HG03520 (cell line): ENCODE data around the gene ANKRD44.
A peak's percentile ranks its signal among the peaks of the same experiment; 100 is the strongest.

Experiments used
- ATAC-seq: cut with Tn5 transposase; IDR thresholded peaks from one replicate; pipeline ENCODE4 v1.9.1; 2021; ENCODE audit warnings: mild to moderate bottlenecking, moderate library complexity; ENCODE audit not compliant: unreplicated experiment

Gene ANKRD44

DNA sequence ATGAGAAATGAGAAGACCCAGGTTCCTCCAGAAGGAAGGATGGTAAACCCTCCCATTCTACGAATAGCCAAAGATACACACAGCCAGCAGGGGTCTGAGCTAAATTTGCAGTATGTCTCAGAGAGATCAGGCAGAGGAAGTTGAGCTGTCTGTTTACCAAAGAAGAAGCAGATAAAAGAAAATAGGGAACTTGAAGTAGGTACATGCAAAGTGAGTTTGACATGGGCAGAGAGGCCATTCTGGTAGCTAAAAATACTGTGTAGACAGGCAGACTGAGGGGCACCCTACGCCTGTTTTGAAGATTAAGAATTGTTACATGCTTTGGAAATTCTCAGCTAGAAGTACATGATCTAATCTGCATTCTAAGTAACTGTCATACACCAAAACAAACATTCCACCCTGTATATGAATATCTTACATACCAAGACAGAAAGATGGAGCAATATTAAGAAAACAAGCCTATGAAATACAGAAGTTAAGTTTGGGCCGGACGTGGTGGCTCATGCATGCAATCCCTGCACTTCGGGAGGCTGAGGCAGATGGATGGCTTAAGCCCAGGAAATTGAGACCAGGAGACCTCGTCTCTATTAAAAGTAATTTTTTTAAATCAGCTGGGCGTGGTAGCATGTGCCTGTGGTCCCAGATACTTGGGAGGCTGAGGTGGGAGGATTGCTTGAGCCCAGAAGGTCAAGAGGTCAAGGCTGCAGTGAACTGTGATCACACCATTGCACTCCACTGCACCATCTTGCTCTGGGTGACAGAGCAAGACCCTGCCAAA, 157.9 kb downstream of the ANKRD44 start:
- peak; percentile 77 for ATAC-seq

DNA sequence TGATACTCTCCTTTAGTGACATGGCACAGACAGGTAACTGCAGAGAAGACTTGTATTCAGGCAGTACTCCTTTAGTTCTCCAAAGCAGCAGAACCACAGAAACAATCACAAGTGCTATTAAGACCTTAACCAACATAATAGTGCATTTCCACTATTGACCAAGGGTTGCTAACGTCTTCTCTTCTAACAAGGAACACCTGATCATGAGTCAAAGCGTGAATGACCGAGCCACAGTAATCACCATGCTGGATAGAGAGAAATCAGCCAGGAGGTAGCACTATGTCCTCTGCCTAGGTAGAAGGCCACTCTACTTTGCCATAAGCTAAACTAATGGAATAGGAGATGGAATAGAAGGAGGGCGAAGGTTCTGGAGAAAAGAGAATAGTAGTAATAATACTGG, 161.0 kb downstream of the ANKRD44 start:
- ATAC-seq = no peak

DNA sequence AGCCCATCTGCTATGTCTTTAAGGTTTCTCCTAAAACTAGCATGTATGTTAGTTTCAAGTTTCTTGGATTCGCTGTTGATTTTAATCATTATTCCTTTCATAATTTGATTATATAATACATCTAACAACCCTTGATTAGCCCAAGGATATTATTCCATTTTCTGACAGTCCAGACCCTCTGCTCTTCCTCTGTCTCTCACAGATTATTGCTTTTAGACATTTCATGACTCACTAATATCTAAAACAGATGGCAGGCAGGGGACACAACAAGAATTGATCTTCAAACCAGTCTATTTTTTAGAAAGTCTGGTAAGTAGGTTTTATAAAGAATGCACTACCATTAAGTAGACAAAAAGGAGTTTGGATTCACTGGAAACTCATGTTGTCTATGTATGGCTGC, 162.2 kb downstream of the ANKRD44 start:
- no peak for ATAC-seq

DNA sequence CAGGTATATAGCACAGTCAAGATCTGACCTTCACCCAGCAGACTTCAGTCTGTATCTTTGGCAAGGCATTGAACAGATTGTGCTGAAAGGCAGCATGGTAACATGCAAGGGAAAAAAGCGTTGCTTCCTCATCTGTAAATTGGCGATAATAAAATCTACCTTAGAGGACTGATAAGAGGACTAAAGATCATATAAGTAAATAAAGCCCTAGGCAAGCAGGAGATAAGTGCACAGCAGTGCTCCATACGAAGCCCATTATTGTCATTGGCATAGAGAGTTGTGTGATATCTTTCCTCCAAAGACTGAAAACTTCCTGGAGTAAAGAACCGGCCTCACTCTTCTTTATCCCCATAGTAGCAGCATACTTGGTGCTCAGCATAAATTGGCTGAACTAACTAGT, 162.6 kb downstream of the ANKRD44 start:
- ATAC-seq = no peak

DNA sequence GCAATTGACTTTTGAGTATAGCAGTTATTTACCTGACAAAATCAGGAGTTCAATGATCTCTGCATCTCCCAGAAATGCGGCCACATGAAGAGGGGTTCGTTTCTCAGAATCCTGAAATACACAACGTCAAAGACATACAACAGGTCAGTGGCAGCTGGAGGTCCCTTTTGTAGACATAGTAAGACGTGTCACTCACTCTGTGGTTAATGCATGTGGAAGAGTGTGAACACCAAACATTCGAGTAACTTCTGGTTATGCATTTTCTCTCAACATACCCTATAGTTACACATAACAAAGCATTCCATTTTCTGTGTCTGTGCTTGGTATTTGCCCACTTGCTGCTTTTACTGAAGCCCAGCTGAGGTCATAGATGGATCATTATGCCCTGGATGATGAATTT, 163.6 kb downstream of the ANKRD44 start:
- no peak for ATAC-seq

DNA sequence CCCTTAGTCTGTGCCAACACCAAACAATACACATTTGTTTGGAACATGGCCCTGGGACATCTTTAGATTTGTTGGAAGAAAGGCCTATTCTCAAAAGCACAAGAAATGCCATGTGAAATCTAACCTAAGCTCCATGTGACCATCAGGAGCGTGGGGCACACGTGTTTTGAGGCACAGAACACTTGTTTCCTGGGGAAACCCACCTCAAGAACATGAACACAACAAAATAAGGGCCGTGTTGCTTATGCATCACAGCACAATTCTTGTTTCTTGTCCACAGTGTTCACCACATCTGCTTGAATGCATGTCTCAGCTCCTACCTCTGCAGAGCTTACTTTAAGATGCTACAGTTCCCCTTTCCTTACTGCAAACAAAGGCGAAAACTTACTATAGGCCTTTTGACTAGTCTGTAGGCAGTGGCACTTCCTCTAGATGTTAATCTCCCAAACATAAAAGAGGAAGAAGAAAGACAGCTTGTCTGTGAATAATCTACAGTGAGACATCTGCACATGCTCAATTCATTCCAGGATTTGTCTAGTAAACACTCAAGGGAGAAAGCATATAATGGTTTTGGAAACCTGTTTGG, 165.0 kb downstream of the ANKRD44 start:
- peak; percentile 97 for ATAC-seq

DNA sequence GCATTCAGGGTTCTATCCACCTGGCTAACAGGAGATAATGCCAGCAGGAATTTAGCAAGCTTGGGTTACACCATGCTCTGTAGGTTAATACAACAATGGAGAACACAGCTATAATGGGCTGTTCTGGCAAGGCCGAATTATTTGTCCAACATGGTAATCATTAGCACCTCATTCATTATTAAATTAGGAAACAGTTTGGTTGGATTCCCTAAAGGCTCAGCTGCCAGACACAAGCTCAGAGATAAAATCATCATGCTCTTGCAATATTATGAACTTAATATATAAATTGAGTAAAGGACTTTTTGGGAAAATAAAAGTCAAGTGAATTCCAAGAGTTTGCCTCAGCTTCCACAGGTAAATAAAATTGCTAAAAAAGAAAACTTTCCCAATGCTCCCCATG, 166.4 kb downstream of the ANKRD44 start:
- no peak for ATAC-seq

DNA sequence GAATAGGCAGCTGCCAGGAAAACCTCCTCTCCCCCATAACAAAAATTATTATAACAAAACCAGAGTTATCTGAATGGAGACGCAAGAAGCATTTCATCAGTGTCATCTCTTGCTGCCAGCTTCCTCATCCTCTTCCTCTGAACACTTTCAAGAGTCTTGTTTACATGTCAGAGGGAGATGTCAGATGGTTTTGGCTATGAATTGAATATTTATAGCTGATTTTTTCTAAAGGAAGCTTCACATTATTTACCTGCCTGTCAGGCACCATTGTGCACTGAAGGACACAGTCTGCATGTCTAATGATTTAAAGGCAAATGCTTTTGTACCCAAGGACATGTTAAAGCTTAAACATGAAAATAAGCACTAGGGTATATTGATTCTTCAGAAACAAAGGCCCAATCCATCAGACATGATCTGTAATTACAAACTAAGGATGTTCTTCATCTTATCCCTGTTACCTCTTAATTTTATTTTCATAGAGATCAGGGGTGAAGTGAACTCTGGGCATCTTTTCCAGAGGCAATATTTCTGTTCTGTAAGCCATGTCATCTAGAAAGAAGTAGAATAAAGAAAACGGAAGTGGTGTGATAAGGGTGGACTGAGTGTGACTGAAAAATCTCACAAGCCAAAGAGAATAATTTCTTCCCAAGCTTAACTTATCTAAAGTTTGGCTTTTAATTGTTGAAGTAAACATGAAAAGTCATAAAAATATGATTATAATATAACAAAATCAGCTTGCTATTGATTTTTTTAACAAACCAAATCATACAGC, 168.7 kb downstream of the ANKRD44 start:
- no peak for ATAC-seq

DNA sequence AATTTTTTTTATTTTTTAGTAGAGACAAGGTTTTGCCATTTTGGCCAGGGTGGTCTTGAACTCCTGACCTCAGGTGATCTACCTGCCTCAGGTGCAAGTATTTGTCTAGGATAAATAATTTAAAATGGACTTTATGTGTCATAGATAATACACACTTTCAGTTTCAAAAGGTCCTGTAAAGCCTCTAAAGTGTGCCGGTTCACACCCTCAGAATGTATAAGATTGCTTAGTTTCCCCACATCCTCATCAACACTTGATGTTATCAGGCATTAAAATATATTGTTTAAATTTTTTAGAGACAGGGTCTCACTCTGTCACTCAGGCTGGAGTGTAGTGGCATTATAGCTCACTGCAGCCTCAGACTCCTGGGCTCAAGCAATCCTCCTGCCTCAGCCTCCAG, 170.5 kb downstream of the ANKRD44 start:
- ATAC-seq = no peak

DNA sequence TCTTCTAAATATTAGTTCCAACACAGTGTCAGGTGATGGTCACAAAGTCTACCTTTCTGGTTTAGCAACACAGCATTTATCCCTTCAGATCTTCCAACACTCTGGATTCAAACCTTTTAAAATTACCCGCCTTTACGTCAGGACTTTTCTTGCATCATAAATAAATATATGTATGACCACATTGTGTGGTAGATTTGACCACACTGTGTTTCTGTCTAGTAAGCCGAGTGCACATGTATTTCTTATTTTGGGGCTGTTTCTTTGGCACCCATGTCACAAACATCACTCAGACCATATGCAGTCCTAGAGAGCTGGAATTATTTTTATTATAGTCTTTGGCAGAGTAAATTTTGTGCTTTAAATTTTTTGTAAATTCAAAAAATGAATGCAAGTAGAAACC, 172.1 kb downstream of the ANKRD44 start:
- no peak for ATAC-seq

DNA sequence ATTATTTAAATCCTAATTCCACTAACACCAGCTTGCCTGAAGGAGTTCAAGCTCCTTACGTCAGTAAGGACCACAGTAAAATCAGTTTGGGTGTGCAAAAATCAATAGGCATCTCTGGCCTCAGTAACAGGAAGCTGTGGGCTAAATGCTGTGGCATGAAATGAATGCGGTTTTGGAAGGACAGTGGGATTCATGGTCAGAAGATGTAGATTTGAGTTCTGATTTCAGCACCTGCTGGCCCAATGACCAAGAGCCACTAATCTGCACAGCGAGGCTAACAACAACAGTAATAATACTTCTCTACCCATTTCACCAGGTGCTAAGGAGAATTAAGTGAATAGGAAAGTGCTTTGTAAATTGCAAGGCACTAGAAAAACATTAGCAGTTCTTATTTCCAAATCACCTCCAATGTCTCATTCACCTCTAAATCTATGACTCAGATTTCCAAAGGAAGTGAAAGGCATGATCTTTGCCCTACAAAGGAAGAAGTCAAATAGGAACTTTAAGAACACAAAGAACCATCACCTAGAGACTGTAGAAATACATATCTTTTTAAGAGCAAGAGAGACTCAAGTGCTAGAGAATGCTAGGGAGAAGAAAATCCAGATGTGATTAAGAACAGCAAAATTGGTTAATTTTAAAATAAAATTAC, 172.6 kb downstream of the ANKRD44 start:
- ATAC-seq = no peak

DNA sequence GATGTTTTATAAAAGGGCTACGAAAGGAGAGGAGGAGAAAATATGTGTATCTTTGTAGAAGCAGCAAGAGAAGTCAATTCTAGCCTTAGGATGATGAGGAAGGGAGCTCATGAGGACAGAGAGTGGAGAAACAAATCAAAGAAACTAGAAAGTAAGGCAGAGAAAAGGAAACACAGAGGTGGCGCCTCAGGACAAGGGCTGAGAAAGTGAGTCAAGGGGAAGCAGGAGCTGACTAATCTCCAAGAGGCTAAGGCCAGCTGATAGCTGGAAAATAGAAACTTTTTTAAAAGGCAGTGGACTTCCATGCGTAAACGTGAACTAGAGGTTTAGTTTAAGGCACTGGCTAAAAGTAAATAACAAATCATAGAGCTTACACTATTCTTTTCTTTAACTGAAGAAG, 173.3 kb downstream of the ANKRD44 start:
- ATAC-seq = no peak

DNA sequence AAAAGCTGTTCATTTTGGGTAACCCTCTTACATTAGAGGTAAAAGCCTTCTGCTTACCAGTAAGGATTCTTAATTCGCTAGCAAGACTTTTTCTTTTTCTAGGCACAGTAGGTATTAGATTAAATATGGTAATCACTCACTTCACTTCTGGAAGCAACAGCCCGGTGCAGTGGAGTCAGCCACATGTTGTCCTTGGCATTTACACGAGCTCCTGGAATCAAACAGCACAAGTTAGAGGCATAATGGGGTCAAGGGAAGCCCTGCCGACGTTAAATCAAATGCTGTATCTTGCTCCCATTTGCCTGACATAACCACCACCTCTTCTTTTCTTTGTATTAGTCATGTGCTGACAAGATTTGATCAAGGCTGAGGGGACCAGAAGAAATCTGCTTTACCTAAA, 174.1 kb downstream of the ANKRD44 start:
- ATAC-seq = no peak

DNA sequence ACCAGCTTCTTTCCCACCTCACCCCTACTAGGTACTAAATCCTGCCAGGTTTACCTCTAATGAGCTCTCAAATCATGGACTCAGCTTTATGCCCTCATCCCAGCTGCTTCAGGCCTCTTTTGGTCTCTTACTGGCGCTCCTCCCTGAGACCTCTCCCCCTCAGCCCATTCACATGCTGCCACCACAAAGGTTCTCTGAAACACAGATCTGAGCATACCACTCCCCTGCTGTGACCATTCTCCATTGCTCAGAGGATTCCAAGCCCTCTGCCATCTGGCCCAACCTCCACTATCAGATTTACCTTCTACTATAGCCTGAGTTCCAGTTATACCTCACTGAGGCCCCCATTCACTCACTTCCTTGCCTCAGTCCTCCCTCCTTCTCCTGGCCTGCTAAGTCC, 174.8 kb downstream of the ANKRD44 start:
- no peak for ATAC-seq

DNA sequence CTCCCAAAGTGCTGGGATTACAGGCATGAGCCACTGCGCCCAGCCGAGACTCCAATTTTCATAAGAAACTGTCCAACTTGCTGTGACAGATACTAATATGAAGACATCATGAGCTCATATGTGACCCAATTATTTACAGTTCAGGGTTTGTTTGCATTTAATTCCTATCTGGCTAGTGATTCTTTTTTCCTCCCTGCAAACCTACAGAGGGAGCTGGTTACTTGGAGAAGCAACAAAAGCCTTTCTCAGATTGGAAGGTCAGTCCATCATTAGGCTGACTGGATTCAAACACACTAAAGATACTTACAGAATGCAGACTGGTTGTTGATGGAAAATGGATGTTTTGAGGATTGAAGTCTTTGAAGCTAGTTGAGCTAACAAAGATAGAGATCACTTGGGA, 176.4 kb downstream of the ANKRD44 start:
- no peak for ATAC-seq

DNA sequence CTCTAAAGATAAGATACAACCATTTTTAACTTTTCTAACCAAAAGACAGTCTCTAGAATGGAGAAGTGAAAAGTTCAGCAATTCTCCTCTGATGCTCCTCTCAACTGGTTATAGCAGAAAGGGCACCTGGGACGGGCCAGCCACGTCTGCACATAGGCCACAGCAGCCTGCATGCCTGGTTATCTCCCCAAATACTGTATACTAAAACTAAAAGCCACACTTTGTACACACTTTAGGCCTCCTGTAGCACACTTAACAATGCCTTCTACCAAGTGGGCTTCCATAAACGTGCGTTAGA, 179.1 kb downstream of the ANKRD44 start:
- ATAC-seq = peak; percentile 70

DNA sequence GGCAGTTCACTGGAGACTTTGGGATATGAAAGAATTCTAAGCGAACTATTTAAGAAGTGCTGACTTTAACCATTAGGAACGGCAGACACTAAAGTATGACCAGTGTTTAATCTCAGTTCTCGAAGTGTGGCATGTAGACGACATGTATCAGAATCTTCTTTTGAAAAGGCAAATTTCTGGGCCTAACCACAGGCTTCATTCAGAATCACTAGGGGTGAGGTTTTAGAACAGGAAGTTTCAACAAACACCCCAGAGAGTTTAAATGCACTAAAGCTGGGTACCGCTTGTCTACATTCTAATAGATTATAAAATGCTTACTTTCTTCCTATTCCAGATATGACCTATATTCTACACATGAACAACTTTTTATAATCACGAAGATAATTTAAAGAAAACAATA, 180.3 kb downstream of the ANKRD44 start:
- peak; percentile 72 for ATAC-seq

DNA sequence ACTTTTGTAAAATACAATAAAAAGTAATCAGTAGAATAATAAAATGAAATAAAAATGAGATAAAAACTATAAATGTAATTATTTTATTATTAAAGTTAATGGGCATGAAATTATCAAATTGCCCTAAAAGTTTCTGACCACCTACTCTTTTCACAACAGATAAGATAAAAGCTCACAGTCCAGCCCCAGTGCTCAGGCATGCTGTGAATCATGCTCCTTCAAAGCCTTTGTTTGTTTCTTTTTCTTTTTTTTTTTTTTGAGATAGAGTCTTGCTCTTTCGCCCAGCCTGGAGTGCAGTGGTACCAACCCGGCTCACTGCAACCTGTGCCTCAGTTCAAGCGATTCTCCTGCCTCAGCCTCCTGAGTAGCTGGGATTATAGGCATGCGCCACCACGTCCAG, 181.7 kb downstream of the ANKRD44 start:
- no peak for ATAC-seq

DNA sequence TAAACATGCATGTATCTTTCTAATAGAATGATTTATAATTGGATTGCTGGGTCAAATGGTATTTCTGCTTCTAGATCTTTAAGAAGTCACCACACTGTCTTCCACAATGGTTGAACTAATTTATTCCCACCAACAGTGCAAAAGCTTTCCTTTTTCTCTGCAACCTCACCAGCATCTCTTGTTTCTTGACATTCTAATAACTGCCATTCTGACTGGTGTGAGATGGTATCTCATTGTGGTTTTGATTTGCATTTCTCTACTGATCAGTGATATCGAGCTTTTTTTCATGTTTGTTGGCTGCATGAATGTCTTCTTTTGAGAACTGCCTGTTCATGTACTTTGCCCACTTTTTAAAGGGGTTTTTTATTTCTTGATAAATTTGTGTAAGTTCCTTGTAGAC, 182.5 kb downstream of the ANKRD44 start:
- no peak for ATAC-seq

DNA sequence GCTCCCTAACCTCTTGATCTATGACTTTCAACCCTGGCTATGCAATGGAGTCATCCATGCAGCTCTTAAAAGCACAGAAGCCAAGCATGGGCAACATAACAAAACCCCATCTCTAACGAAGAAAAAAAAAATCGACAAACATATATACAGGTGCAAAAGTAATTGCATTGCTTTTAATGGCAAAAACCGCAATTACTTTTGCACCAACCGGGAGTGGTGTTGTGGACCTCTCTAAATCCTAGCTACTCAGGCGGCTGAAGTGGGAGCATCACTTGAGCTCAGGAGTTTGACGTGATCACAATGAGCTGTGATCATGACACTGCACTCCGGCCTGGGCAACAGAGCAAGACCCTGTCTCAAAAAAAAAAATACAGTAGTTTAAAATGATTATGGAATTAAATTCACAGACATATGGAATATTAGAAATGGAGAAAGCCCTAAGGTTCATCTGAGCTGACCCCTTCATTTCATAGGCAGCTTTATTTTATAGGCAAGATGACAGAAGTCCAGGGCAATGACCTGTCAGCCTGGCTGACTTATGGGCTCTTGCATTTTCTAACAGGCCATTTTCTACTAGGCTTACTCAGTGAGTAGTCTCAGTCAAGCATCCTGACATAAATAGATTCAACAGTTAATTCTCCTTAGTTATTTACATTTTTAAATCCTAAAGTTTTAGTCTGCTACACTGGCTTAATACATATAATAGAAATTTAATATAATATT, 183.8 kb downstream of the ANKRD44 start:
- ATAC-seq = no peak
